Astrocyte of the cerebellum (primary cell): ENCODE results near the gene HMX2.

Experiments used
- DNase-seq: peaks from one replicate; pipeline ENCODE4 v3.0.0-alpha.2; 2011; ENCODE audit warnings: low read depth
- H3K4me3 ChIP-seq: 2 replicates; pipeline ENCODE4 v1.5.1; 2011; ENCODE audit warnings: mild to moderate bottlenecking, low read depth, low read length, moderate library complexity
- CTCF ChIP-seq: IDR thresholded peaks from 2 replicates; pipeline ENCODE4 v1.5.1; 2012; ENCODE audit warnings: low read length, low read depth, moderate library complexity, mild to moderate bottlenecking; ENCODE audit errors: missing control alignments
- in situ Hi-C: cut with HindIII; loops from 2 replicates; pipeline ENCODE4 v1.10.0; 2017; ENCODE audit warnings: low sequenced_read_pairs

The HMX2 gene

GRCh38 chr10:123143162-123143824 lies 4.6 kb upstream of the HMX2 start:
- no peak for TF ChIP-seq CTCF
- in situ Hi-C loops = no loop called here
- DNase-seq = no peak
- no peak overlapping the region for H3K4me3 ChIP-seq

- no peak for TF ChIP-seq CTCF
- no peak overlapping the region for H3K4me3 ChIP-seq
- in situ Hi-C loops = no loop called here
- DNase-seq = no peak
These were observed 4.1 kb upstream of the HMX2 start for GRCh38 chr10:123143825-123144168.

GRCh38 chr10:123144697-123145541 lies 3.0 kb upstream of the HMX2 start:
- in situ Hi-C loops = no loop called here
- TF ChIP-seq CTCF = no peak

GRCh38 chr10:123145542-123146012 lies 2.4 kb upstream of the HMX2 start:
- H3K4me3 ChIP-seq = no peak overlapping the region
- TF ChIP-seq CTCF = no peak
- DNase-seq = no peak
- in situ Hi-C loops = no loop called here

More at GRCh38 chr10:123144697-123145541, 3.0 kb upstream of the HMX2 start:
- DNase-seq = no peak
- no peak overlapping the region for H3K4me3 ChIP-seq

- in situ Hi-C loops = no loop called here
- H3K4me3 ChIP-seq = no peak overlapping the region
- no peak for DNase-seq
- TF ChIP-seq CTCF = no peak
These were observed 1.7 kb upstream of the HMX2 start for GRCh38 chr10:123146013-123146893.
